Left lung (tissue), 10 donors: ENCODE data around the gene PRKG1. TPM values are rescaled to one million over a fixed set of nuclear protein-coding genes. Genes with fewer than 3 reads are reported as not detected.

Experiments used
- ATAC-seq: fragments of 200-7000 bp; cut with Tn5 transposase; one replicate; pipeline ENCODE4 v1.9.1; 2020; ENCODE audit warnings: moderate library complexity
- DNase-seq, 4 donors: peaks; one replicate each; pipeline ENCODE4 v3.0.0-alpha.2; 2013 to 2020
- H3K27ac ChIP-seq, 2 donors: fragments of 200-600 bp; sonication (generic) in 1 of 2; one replicate each; pipeline versions ENCODE4 v1.5.0 to v1.8.0; 2020 to 2021
- H3K27me3 ChIP-seq, 2 donors: fragments of 200-600 bp; sonication (generic) in 1 of 2; one replicate each; pipeline versions ENCODE4 v1.5.0 to v1.8.0; 2020 to 2021
- H3K36me3 ChIP-seq, 2 donors: fragments of 200-600 bp; sonication (generic) in 1 of 2; one replicate each; pipeline versions ENCODE4 v1.5.0 to v1.8.0; 2020 to 2021
- H3K4me1 ChIP-seq, 2 donors: fragments of 200-600 bp; one replicate each; pipeline ENCODE4 v1.8.0; 2021
- H3K4me3 ChIP-seq, 2 donors: fragments of 200-600 bp; sonication (generic) in 1 of 2; one replicate each; pipeline versions ENCODE4 v1.5.0 to v1.8.0; 2020 to 2021; ENCODE audit warnings: mild to moderate bottlenecking in 1 of 2
- H3K9me3 ChIP-seq, 2 donors: fragments of 200-600 bp; sonication (generic) in 1 of 2; one replicate each; pipeline versions ENCODE4 v1.5.0 to v1.8.0; 2020 to 2021
- intact Hi-C, 2 donors: fragments of 100-400 bp; cut with DNase I; formaldehyde crosslinking; loops; one replicate each; pipeline versions ENCODE4 v1.11.2 to v1.14.2; 2022
- polyA plus RNA-seq, 6 donors: library from polyadenylated mRNA; unstranded; fragments of 120-200 nt; gene quantifications; one replicate each; pipeline ENCODE4 v1.2.1, GENCODE V29; 2013; ENCODE audit not compliant: insufficient read length in 6 of 6
- total RNA-seq, 2 donors: library from RNA; stranded (reverse); fragmentation: NEBNext Ultra II Directional; extraction: Animal tissue kit (Norgen Biotek cat#: 25700); gene quantifications; one replicate each; pipeline ENCODE4 v1.2.1, GENCODE V29; 2021
- TF ChIP-seq, protein P1 (sequence below), 2 donors: fragments of 200-600 bp; sonication (generic) in 1 of 2; IDR thresholded peaks; one replicate each; pipeline versions ENCODE4 v1.5.0 to v1.8.0; 2021; ENCODE audit warnings: antibody characterized with exemption in 2 of 2
- donor health status: DM: no; HTN: yes; CAD: no.
- donor health status: DM: no; HTN: no; CAD: no.

The PRKG1 gene
- total and polyA plus RNA-seq, 8 donors: 15.6 to 29.0 (median 17.8) TPM

DNA sequence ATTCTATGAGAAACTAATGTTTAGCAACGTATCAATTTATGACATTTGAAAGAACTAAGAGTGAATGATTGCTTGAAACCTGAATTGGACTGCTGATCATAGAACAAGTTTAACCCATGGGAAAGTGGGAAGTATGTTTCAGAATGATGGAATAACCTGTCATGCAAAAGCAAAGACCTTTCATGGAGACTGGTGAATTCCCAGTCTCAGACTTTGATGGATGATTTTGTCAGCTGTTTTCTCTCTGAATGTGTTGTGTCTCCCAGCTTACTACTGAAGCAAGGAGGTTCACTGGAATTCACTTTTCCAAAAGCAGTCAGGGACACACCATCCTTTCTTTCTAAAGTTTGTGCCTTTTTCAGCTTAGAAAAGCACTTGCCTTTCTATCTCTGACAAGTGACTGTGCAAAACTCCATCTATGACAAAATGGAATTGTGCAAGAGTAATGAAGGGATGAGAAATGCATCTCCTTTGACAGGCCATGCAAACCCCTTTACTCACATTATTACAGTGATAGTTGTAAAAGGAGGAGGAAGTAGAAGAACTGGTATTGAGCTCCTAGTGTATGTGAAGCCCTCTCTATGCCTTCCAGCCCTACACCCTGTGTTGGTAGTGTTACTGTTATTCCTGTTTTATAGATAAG lies 176.1 kb downstream of the PRKG1 start:
- DNase-seq (no peak), ATAC-seq (no peak)
- Histone ChIP-seq H3K9me3 (no peaks in the 10 kb centered on the region), H3K27ac (no peak overlapping the region), H3K4me3 (no peak overlapping the region), H3K4me1 (no peaks in the 10 kb centered on the region), H3K36me3 (no peaks in the 10 kb centered on the region), H3K27me3 (no peaks in the 10 kb centered on the region)
- intact Hi-C loops: no loop called here
- TF ChIP-seq, protein P1, sequence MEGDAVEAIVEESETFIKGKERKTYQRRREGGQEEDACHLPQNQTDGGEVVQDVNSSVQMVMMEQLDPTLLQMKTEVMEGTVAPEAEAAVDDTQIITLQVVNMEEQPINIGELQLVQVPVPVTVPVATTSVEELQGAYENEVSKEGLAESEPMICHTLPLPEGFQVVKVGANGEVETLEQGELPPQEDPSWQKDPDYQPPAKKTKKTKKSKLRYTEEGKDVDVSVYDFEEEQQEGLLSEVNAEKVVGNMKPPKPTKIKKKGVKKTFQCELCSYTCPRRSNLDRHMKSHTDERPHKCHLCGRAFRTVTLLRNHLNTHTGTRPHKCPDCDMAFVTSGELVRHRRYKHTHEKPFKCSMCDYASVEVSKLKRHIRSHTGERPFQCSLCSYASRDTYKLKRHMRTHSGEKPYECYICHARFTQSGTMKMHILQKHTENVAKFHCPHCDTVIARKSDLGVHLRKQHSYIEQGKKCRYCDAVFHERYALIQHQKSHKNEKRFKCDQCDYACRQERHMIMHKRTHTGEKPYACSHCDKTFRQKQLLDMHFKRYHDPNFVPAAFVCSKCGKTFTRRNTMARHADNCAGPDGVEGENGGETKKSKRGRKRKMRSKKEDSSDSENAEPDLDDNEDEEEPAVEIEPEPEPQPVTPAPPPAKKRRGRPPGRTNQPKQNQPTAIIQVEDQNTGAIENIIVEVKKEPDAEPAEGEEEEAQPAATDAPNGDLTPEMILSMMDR (IDR thresholded peaks at IDR 0.05): no peak

DNA sequence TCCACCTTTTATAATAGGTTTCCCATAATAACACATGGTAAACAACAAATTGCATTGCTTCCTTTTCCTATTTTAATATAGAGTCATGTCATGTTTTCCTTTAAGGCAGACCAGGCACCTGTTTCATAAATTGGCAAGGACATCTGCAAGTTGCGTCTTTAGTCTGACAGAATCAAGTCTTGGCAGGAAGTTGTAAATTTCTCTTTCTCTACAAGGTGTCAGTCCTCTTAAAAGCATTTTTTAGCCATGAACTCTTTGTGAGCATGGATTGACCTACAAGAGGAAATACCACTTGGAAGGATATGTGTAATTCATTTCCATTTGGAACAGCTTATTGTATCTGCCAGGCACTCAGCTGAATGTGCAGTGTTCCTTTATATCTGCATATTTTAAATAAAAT lies 176.8 kb downstream of the PRKG1 start:
- no peaks in the 10 kb centered on the region for H3K27me3 ChIP-seq
- TF ChIP-seq, protein P1 (IDR thresholded peaks at IDR 0.05): no peak
- H3K27ac ChIP-seq: no peak overlapping the region
- ATAC-seq (no peak), DNase-seq (no peak)
- no peak overlapping the region for H3K4me3 ChIP-seq
- no peaks in the 10 kb centered on the region for H3K4me1 ChIP-seq
- intact Hi-C loops: no loop called here
- H3K9me3 ChIP-seq: no peaks in the 10 kb centered on the region
- H3K36me3 ChIP-seq: no peaks in the 10 kb centered on the region

DNA sequence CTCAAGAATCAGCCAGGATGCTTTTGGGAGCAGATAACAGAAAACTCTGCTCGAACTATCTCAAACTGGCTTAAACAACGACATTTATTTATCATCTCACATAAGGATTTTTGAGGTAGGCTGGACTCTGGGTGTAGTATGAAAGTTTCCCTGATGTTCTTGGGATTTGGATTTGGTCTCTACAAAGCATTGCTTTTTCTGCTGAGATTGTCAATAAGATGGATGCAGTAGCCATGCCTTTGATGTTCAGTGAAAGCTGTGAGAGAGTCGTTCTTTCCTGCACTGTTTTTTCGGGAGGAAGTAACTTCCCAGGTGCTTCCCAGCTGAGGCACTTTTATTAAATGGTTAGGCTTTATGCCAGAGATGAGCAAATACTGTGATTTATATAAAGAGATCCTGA lies 181.1 kb downstream of the PRKG1 start:
- TF ChIP-seq, protein P1 (IDR thresholded peaks at IDR 0.05): no peak
- Histone ChIP-seq H3K4me1 (no peaks in the 10 kb centered on the region), H3K27me3 (no peaks in the 10 kb centered on the region), H3K27ac (no peak overlapping the region), H3K9me3 (no peaks in the 10 kb centered on the region), H3K36me3 (no peaks in the 10 kb centered on the region), H3K4me3 (no peak overlapping the region)
- intact Hi-C loops: no loop called here
- ATAC-seq: no peak
- DNase-seq: no peak

DNA sequence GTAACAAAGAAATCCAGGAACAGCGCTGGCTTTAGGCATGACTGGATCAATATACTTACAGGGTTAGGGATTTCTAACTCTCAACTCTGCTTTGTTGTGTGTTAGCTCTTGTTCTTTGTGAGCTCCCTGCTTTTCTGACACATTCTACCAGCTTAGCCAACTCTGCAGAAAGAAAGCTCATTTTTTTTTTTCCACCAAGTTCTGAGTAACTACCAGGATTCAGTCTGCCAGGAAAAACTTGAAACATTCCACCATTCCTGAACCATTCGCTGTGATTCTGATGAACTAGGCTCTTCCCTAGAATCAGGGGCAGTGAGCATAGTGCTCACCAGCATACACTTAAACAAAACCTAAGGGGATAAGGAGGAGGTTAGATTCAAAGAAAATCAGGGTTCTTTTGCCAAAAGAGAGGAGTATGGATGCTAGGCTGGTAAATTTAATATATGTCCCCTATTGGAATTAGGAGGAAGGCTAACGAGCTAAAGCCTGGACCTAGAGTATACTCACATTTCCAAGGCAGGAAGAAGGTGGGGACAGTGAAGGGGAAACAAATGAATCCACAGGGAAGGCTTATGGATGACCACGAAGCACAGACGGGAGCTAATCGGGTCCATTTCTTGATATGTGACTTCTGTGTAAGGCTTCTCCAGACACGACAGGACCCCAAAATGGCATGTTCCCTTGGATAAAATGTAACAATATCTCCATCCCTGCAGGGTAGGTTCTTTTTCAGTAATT lies 183.4 kb downstream of the PRKG1 start:
- H3K4me1 ChIP-seq: no peaks in the 10 kb centered on the region
- H3K27ac ChIP-seq: no peak overlapping the region
- intact Hi-C loops: no loop called here
- H3K27me3 ChIP-seq: no peaks in the 10 kb centered on the region
- no peaks in the 10 kb centered on the region for H3K9me3 ChIP-seq
- H3K4me3 ChIP-seq: no peak overlapping the region
- TF ChIP-seq, protein P1 (IDR thresholded peaks at IDR 0.05): no peak
- ATAC-seq (no peak), DNase-seq (no peak)
- no peaks in the 10 kb centered on the region for H3K36me3 ChIP-seq

DNA sequence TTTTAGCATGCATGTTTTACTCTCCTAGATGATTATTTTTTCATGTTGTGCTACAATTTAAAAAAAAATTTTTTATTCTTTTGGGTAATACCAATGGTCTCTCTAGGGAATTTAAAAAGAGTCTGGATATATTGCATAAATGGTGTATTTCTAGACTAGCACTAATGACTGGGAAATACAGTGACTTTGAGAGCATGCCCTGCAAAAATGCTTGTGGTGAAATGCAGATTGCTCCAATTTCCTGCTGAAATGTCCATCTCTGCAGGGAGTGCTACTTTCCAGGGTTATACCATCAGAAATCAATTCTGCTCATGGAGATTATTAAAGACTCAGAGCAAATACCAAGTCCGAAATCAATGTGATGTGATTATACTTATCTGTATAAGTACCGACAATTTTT lies 186.1 kb downstream of the PRKG1 start:
- TF ChIP-seq, protein P1 (IDR thresholded peaks at IDR 0.05): no peak
- Histone ChIP-seq H3K4me3 (no peak overlapping the region), H3K27me3 (no peaks in the 10 kb centered on the region), H3K9me3 (no peaks in the 10 kb centered on the region), H3K4me1 (no peaks in the 10 kb centered on the region), H3K27ac (no peak overlapping the region), H3K36me3 (no peaks in the 10 kb centered on the region)
- intact Hi-C loops: no loop called here
- no peak for ATAC-seq
- no peak for DNase-seq
